IPS-18c (cell line): ENCODE data around the gene LYRM4.
"Not testable (repeated sequence)": the region's sequence is repeated elsewhere in the genome, so short reads cannot be mapped to it uniquely, and the experiment has no call there.

Source experiments
- H3K4me3 ChIP-seq: 2 replicates; pipeline ENCODE4 v1.7.0; 2013; ENCODE audit warnings: low read depth, mild to moderate bottlenecking, low read length, moderate library complexity; ENCODE audit not compliant: insufficient read depth
- H3K9me3 ChIP-seq: one replicate; pipeline ENCODE4 v1.6.1; 2013; ENCODE audit warnings: mild to moderate bottlenecking, low read length, moderate library complexity; ENCODE audit not compliant: control insufficient read depth, insufficient read depth

Gene LYRM4

GRCh38 chr6:5073992-5074391, 186.8 kb downstream of the LYRM4 start:
- no peaks in the 10 kb centered on the region for H3K9me3 ChIP-seq
- no peak overlapping the region for H3K4me3 ChIP-seq

- no peaks in the 10 kb centered on the region for H3K9me3 ChIP-seq
Measured at GRCh38 chr6:5072440-5072839, 188.3 kb downstream of the LYRM4 start.

GRCh38 chr6:5071216-5071615, 189.5 kb downstream of the LYRM4 start:
- Histone ChIP-seq H3K9me3 (no peaks in the 10 kb centered on the region), H3K4me3 (no peak overlapping the region)

More at GRCh38 chr6:5072440-5072839, 188.3 kb downstream of the LYRM4 start:
- H3K4me3 ChIP-seq, result no peak overlapping the region

- Histone ChIP-seq H3K9me3 (no peaks in the 10 kb centered on the region), H3K4me3 (no peak overlapping the region)
Measured at GRCh38 chr6:5068153-5068751, 192.5 kb downstream of the LYRM4 start.

GRCh38 chr6:5067305-5067704, 193.4 kb downstream of the LYRM4 start:
- no peaks in the 10 kb centered on the region for H3K9me3 ChIP-seq
- H3K4me3 ChIP-seq, result no peak overlapping the region

- Histone ChIP-seq H3K4me3 (no peak overlapping the region), H3K9me3 (no peaks in the 10 kb centered on the region)
Measured at GRCh38 chr6:5066456-5067093, 194.2 kb downstream of the LYRM4 start.

- Histone ChIP-seq H3K9me3 (no peaks in the 10 kb centered on the region), H3K4me3 (no peak overlapping the region)
Measured at GRCh38 chr6:5063617-5064016, 197.1 kb downstream of the LYRM4 start.

- no peak overlapping the region for H3K4me3 ChIP-seq
- no peaks in the 10 kb centered on the region for H3K9me3 ChIP-seq
Measured at GRCh38 chr6:5061152-5061551, 199.6 kb downstream of the LYRM4 start.

GRCh38 chr6:5060439-5060838, 200.3 kb downstream of the LYRM4 start:
- not testable (repeated sequence) for H3K4me3 ChIP-seq, H3K9me3 ChIP-seq

- H3K4me3 ChIP-seq, result no peak overlapping the region
- H3K9me3 ChIP-seq, result peaks cover 3% of the 10 kb centered on the region
Measured at GRCh38 chr6:5059036-5059896, 201.5 kb downstream of the LYRM4 start.
